ENCODE measurements around the gene PAPOLA. TPM values are rescaled to one million over a fixed set of nuclear protein-coding genes. Genes with fewer than 3 reads are reported as not detected.

Gene PAPOLA
- total RNA-seq, 1 experiment from 2014 or later = 223 TPM

DNA sequence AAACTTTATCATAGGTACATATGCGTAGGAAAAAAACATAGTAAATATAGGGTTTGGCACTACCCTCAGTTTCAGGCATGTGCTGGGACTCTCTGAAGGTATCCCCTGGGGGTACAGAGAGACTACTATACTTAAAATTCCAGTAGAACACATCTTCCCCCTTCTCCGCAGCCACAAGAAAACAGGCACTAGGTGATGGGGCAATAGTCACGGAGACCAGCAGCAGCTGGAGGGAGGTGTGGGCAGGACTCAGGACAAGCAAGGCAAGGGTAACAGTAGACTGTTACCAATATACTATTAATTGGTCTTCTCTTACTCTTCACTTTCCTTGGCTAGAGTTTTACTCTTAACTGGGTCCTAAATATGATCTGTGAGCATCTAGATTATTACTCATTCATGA is 4.6 kb upstream of the PAPOLA start:
- intact Hi-C loops (cut with micrococcal nuclease) = no loop called here
- no peaks in the 10 kb centered on the region for H3K9me2 ChIP-seq (ENCODE audit: insufficient read depth)
- H2AFZ ChIP-seq (ENCODE audit: low read depth, low read length, poor library complexity, severe bottlenecking) = no peak overlapping the region
- H3K27me3 ChIP-seq (ENCODE audit: insufficient read depth, low read length) = no peaks in the 10 kb centered on the region
- H3K27ac ChIP-seq (ENCODE audit: low read depth, low read length) = no peak overlapping the region
- CTCF ChIA-PET = no interaction called here
- no peaks in the 10 kb centered on the region for H3K9me3 ChIP-seq (ENCODE audit: control insufficient read depth in 1 of 2, insufficient read depth in 1 of 2, low read depth in 1 of 2, low read length in 2 of 2)
- BruUV-seq (replicated peaks) = no TSS peak
- POLR2A ChIA-PET = no interaction called here
- H3K36me3 ChIP-seq (ENCODE audit: control insufficient read depth in 1 of 2, insufficient read depth in 2 of 2, low read length in 2 of 2) = no peaks in the 10 kb centered on the region
- ATAC-seq (no peak), DNase-seq (ENCODE audit: low read depth, low spot score) (no peak)
- RAD21 ChIA-PET (ENCODE audit: low non-redundant PET in 1 of 2, low total read pairs in 2 of 2, uncharacterized antibody in 2 of 2, unreplicated experiment in 2 of 2) = no interaction called here
- no peak for TF ChIP-seq YY1 (IDR thresholded peaks at IDR 0.05; ENCODE audit: extremely low read depth, insufficient replicate concordance, low read depth, low read length)
- no peak for TF ChIP-seq SP1 (IDR thresholded peaks at IDR 0.05; ENCODE audit: low read depth)
- no peak for TF ChIP-seq POLR2AphosphoS5 (IDR thresholded peaks at IDR 0.05; ENCODE audit: low read depth, low read length)
- no peak for TF ChIP-seq EZH2 (IDR thresholded peaks at IDR 0.05)
- TF ChIP-seq, protein P1, sequence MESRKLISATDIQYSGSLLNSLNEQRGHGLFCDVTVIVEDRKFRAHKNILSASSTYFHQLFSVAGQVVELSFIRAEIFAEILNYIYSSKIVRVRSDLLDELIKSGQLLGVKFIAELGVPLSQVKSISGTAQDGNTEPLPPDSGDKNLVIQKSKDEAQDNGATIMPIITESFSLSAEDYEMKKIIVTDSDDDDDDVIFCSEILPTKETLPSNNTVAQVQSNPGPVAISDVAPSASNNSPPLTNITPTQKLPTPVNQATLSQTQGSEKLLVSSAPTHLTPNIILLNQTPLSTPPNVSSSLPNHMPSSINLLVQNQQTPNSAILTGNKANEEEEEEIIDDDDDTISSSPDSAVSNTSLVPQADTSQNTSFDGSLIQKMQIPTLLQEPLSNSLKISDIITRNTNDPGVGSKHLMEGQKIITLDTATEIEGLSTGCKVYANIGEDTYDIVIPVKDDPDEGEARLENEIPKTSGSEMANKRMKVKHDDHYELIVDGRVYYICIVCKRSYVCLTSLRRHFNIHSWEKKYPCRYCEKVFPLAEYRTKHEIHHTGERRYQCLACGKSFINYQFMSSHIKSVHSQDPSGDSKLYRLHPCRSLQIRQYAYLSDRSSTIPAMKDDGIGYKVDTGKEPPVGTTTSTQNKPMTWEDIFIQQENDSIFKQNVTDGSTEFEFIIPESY (IDR thresholded peaks at IDR 0.05; ENCODE audit: extremely low read depth, insufficient replicate concordance, low read length) = no peak
- no peak for TF ChIP-seq ELF1 (IDR thresholded peaks at IDR 0.05; ENCODE audit: borderline replicate concordance, low read depth)
- TF ChIP-seq JUND (IDR thresholded peaks at IDR 0.05) = no peak
- TF ChIP-seq SIN3A (IDR thresholded peaks at IDR 0.05; ENCODE audit: low read depth) = no peak
- no peak for TF ChIP-seq TCF7L2 (IDR thresholded peaks at IDR 0.05; ENCODE audit: borderline replicate concordance, extremely low read depth, insufficient read depth, insufficient read length)
- no peak for TF ChIP-seq FOSL1 (IDR thresholded peaks at IDR 0.05; ENCODE audit: low read depth)
- no peak for TF ChIP-seq CEBPB (IDR thresholded peaks at IDR 0.05; ENCODE audit: low read depth)
- TF ChIP-seq ZFX (IDR thresholded peaks at IDR 0.05) = no peak
- TF ChIP-seq EGR1 (IDR thresholded peaks at IDR 0.05; ENCODE audit: low read depth) = no peak
- no peak for TF ChIP-seq CBX3 (IDR thresholded peaks at IDR 0.05; ENCODE audit: low read depth)
- no peak for TF ChIP-seq ZNF274 (IDR thresholded peaks at IDR 0.05; ENCODE audit: low read depth, low read length)
- no peak overlapping the region for H3K9ac ChIP-seq (ENCODE audit: low read length)
- H4K20me1 ChIP-seq (ENCODE audit: insufficient read depth) = no peaks in the 10 kb centered on the region
- no peak overlapping the region for H3K4me2 ChIP-seq (ENCODE audit: low read length)
- peaks cover 14% of the 10 kb centered on the region for H3K79me2 ChIP-seq (ENCODE audit: insufficient read depth, low read length)
- H3K4me3 ChIP-seq (replicated peaks in 1 of 2; ENCODE audit: low read depth in 1 of 2, low read length in 2 of 2) = no peak overlapping the region
- peaks cover 5 to 11% of the 10 kb centered on the region in 2 experiments; a peak in 2 of 4 replicates for H3K4me1 ChIP-seq (ENCODE audit: control insufficient read depth in 1 of 2, insufficient read depth in 2 of 2, low read length in 2 of 2)

Data from HCT116 (cell line).